ENCODE measurements around the gene NCOA1. TPM values are rescaled to one million over a fixed set of nuclear protein-coding genes. Genes with fewer than 3 reads are reported as not detected.

NCOA1 gene
- total RNA-seq, 1 donor from 2014 or later, result 7.0 TPM

GRCh38 chr2:24682304-24682703, 191.2 kb downstream of the NCOA1 start:
- DNase-seq (ENCODE audit: low read depth, low spot score), result no peak

GRCh38 chr2:24683408-24683807, 192.4 kb downstream of the NCOA1 start:
- no peak for DNase-seq (ENCODE audit: low read depth, low spot score)

GRCh38 chr2:24690524-24690923, 199.5 kb downstream of the NCOA1 start:
- no peak for DNase-seq (ENCODE audit: low read depth, low spot score)

GRCh38 chr2:24691806-24692205, 200.8 kb downstream of the NCOA1 start:
- DNase-seq (ENCODE audit: low read depth, low spot score), result no peak

GRCh38 chr2:24697792-24698191, 206.7 kb downstream of the NCOA1 start:
- DNase-seq (ENCODE audit: low read depth, low spot score), result no peak

- DNase-seq (ENCODE audit: low read depth, low spot score), result peak; percentile 70
Measured at GRCh38 chr2:24702800-24703199, 211.7 kb downstream of the NCOA1 start.

- no peak for DNase-seq (ENCODE audit: low read depth, low spot score)
Measured at GRCh38 chr2:24704692-24705091, 213.6 kb downstream of the NCOA1 start.

- DNase-seq (ENCODE audit: low read depth, low spot score), result no peak
Measured at GRCh38 chr2:24707143-24707542, 216.1 kb downstream of the NCOA1 start.

- DNase-seq (ENCODE audit: low read depth, low spot score), result no peak
Measured at GRCh38 chr2:24708537-24709152, 217.6 kb downstream of the NCOA1 start.

GRCh38 chr2:24710806-24711205, 219.8 kb downstream of the NCOA1 start:
- no peak for DNase-seq (ENCODE audit: low read depth, low spot score)

- DNase-seq (ENCODE audit: low read depth, low spot score), result no peak
Measured at GRCh38 chr2:24711865-24712264, 220.8 kb downstream of the NCOA1 start.

- DNase-seq (ENCODE audit: low read depth, low spot score), result no peak
Measured at GRCh38 chr2:24712296-24712695, 221.2 kb downstream of the NCOA1 start.

- no peak for DNase-seq (ENCODE audit: low read depth, low spot score)
Measured at GRCh38 chr2:24717263-24717951, 226.4 kb downstream of the NCOA1 start.

GRCh38 chr2:24720310-24720709, 229.3 kb downstream of the NCOA1 start:
- no peak for DNase-seq (ENCODE audit: low read depth, low spot score)

- DNase-seq (ENCODE audit: low read depth, low spot score), result peak; percentile 73
Measured at GRCh38 chr2:24721470-24721869, 230.4 kb downstream of the NCOA1 start.

- DNase-seq (ENCODE audit: low read depth, low spot score), result no peak
Measured at GRCh38 chr2:24722141-24722790, 231.2 kb downstream of the NCOA1 start.

GRCh38 chr2:24723191-24723590, 232.1 kb downstream of the NCOA1 start:
- DNase-seq (ENCODE audit: low read depth, low spot score), result no peak

- DNase-seq (ENCODE audit: low read depth, low spot score), result no peak
Measured at GRCh38 chr2:24723665-24724064, 232.6 kb downstream of the NCOA1 start.

- no peak for DNase-seq (ENCODE audit: low read depth, low spot score)
Measured at GRCh38 chr2:24724111-24724775, 233.2 kb downstream of the NCOA1 start.

GRCh38 chr2:24725956-24726355, 234.9 kb downstream of the NCOA1 start:
- no peak for DNase-seq (ENCODE audit: low read depth, low spot score)

GRCh38 chr2:24730481-24730880, 239.4 kb downstream of the NCOA1 start:
- DNase-seq (ENCODE audit: low read depth, low spot score), result no peak

GRCh38 chr2:24731040-24731439, 240.0 kb downstream of the NCOA1 start:
- no peak for DNase-seq (ENCODE audit: low read depth, low spot score)

All from pulmonary artery endothelial cell (primary cell).